ENCODE results near the gene DUSP6. TPM values are rescaled to one million over a fixed set of nuclear protein-coding genes. Genes with fewer than 3 reads are reported as not detected.

DUSP6 gene
- total and polyA plus RNA-seq, 8 donors = 115 to 333 (median 202) TPM

DNA sequence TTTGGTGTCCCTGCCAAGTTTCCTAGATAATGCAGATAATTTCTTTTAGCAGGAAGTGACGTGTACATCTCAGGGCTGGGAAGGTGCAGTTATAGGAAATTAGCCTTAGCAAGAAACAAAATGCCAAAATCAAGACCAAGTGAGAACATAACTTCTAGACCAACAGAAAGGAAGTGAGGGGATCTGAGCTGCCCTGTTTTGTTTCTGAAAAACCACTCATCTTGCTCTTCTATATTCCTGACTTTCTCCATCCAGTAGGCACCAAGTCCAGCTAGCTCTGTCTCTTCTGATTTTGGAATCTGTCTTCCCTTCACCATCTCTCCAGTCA, 23.9 kb upstream of the DUSP6 start:
- TF ChIP-seq CTCF (IDR thresholded peaks at IDR 0.05) = no peak
- H3K27ac ChIP-seq = peak overlapping the region; percentile 43 to 54
- ATAC-seq (no peak), DNase-seq (no peak)
- no peaks in the 10 kb centered on the region for H3K36me3 ChIP-seq
- no peaks in the 10 kb centered on the region for H3K9me3 ChIP-seq
- no peak overlapping the region for H3K4me3 ChIP-seq
- intact Hi-C loops (cut with DNase I) = no loop called here
- peaks cover 21 to 22% of the 10 kb centered on the region in 2 donors for H3K4me1 ChIP-seq
- H3K27me3 ChIP-seq = no peaks in the 10 kb centered on the region

GRCh38 chr12:89373763-89374572, 21.7 kb upstream of the DUSP6 start:
- H3K27ac ChIP-seq = peak overlapping the region; percentile 43 to 46
- H3K27me3 ChIP-seq = no peaks in the 10 kb centered on the region
- H3K4me1 ChIP-seq = peaks cover 21 to 35% of the 10 kb centered on the region in 2 donors
- no peak for TF ChIP-seq CTCF (IDR thresholded peaks at IDR 0.05)
- intact Hi-C loops (cut with DNase I) = no loop called here
- H3K4me3 ChIP-seq = no peak overlapping the region
- DNase-seq (no peak), ATAC-seq (peak; percentile 48)
- H3K36me3 ChIP-seq = no peaks in the 10 kb centered on the region
- no peaks in the 10 kb centered on the region for H3K9me3 ChIP-seq

GRCh38 chr12:89372584-89373370, 20.5 kb upstream of the DUSP6 start:
- ATAC-seq (no peak), DNase-seq (no peak)
- no peaks in the 10 kb centered on the region for H3K36me3 ChIP-seq
- no peaks in the 10 kb centered on the region for H3K9me3 ChIP-seq
- H3K4me1 ChIP-seq = peaks cover 21 to 35% of the 10 kb centered on the region in 2 donors
- intact Hi-C loops (cut with DNase I) = no loop called here
- TF ChIP-seq CTCF (IDR thresholded peaks at IDR 0.05) = no peak
- no peaks in the 10 kb centered on the region for H3K27me3 ChIP-seq
- H3K27ac ChIP-seq = no peak overlapping the region
- no peak overlapping the region for H3K4me3 ChIP-seq

DNA sequence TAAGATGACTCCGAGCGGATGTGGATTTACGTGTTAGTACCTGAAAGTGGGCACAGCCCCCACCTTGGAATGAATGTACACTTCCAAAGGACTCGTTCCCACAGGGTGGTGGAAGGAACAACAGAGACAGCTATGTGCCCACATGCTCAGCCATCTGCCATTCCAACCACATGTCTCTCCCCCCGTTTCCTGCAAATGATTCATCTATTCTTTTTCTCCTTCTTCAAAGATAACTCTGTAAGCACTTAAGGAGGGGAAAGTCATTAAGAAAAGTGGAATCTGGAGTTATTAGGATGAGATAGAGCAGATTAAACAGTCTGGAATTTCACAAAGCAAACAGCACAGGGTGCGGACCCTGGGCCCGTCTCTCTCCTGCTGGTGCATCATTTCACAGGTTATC, 18.5 kb upstream of the DUSP6 start:
- no peaks in the 10 kb centered on the region for H3K9me3 ChIP-seq
- ATAC-seq = no peak

More for the DNA sequence above, 18.5 kb upstream of the DUSP6 start:
- Histone ChIP-seq H3K4me3 (no peak overlapping the region), H3K27me3 (no peaks in the 10 kb centered on the region), H3K36me3 (no peaks in the 10 kb centered on the region), H3K27ac (no peak overlapping the region), H3K4me1 (peaks cover 16 to 35% of the 10 kb centered on the region in 2 donors)
- no peak for TF ChIP-seq CTCF (IDR thresholded peaks at IDR 0.05)
- no peak for DNase-seq
- intact Hi-C loops (cut with DNase I) = no loop called here

Data from left lung (tissue), 10 donors.